GM12875 (cell line): ENCODE data around the gene TAF1A.

Experiments used
- H3K4me3 ChIP-seq: one replicate; pipeline ENCODE4 v1.5.1; 2011; ENCODE audit warnings: low read depth, low read length, control low read depth
- CTCF ChIP-seq: IDR thresholded peaks from 2 replicates; pipeline ENCODE4 v1.5.1; 2011; ENCODE audit warnings: low read depth, mild to moderate bottlenecking, control low read depth, inconsistent platforms, low read length, moderate library complexity, borderline replicate concordance; ENCODE audit not compliant: insufficient read depth

The TAF1A gene

GRCh38 chr1:222522105-222522915, 67.4 kb downstream of the TAF1A start:
- H3K4me3 ChIP-seq = no peak overlapping the region
- TF ChIP-seq CTCF = no peak

- no peak overlapping the region for H3K4me3 ChIP-seq
Measured at GRCh38 chr1:222521299-222522104, 68.2 kb downstream of the TAF1A start.

More at GRCh38 chr1:222521299-222522104, 68.2 kb downstream of the TAF1A start:
- TF ChIP-seq CTCF = no peak
